ENCODE measurements around the gene KLK15.
"Not testable (repeated sequence)": the region's sequence is repeated elsewhere in the genome, so short reads cannot be mapped to it uniquely, and the experiment has no call there.

The KLK15 gene

DNA sequence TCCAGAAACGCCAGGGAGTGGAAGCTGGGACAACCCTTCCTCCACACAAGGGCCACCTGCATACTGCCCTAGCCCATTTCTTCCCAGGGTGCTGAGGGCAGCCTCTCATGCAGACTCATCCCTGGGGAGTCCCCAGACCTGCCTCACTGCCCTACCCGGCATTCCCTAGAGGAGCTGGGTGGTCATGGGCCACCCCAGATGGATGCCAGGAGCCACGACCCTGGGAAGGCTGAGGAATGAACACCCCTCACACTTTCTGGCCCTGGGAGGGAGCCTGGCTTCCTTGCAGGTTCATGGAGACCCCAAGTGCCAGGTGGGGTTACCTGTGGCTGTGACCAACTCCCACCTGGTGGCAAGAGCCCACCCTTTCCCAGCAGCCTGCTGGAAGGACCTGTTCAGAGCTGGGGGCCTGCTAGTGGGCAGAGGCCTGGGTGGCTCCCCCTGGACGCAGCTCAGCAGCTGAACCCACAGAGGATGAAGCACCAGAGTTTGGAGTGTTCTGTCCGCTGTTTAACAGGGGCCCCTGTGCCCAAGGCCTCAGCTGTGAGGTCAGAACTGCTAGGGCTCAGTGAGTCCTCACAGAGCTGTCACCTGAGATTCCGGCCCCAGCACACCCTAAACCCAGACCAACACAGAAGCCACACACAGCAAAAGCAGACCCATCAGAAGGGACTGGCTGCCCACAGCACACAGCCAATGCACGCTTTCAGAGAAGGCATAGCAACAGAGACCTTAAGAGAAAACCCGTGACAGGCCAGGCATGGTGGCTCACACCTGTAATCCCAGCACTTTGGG lies 36.5 kb downstream of the KLK15 start:
- DNase-seq (ENCODE audit: low read depth in 2 of 2), result no peak

GRCh38 chr19:50796128-50796633 lies 37.2 kb downstream of the KLK15 start:
- no peak for DNase-seq (ENCODE audit: low read depth in 2 of 2)

DNA sequence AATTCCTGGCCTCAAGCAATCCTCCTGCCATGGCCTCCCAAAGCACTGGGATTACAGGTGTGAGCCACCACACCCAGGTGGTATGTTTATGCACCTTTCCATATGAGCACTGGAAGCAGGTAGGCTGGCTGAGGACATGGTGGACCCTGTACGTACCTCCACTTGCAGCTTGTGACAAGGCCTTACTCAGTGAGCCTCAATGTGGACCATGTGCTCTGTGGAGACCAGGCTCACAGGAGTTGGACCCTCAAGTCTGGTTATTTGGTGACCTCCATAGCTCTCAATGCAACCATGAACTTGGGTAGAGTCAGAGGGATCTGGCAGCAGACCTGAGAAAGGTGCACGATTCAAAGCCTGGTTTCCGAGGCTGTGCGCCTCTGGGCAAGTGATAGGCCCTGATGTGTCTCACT lies 37.7 kb downstream of the KLK15 start:
- DNase-seq (ENCODE audit: low read depth in 2 of 2), result no peak

GRCh38 chr19:50794876-50795663 lies 38.3 kb downstream of the KLK15 start:
- DNase-seq (ENCODE audit: low read depth in 2 of 2), result no peak

DNA sequence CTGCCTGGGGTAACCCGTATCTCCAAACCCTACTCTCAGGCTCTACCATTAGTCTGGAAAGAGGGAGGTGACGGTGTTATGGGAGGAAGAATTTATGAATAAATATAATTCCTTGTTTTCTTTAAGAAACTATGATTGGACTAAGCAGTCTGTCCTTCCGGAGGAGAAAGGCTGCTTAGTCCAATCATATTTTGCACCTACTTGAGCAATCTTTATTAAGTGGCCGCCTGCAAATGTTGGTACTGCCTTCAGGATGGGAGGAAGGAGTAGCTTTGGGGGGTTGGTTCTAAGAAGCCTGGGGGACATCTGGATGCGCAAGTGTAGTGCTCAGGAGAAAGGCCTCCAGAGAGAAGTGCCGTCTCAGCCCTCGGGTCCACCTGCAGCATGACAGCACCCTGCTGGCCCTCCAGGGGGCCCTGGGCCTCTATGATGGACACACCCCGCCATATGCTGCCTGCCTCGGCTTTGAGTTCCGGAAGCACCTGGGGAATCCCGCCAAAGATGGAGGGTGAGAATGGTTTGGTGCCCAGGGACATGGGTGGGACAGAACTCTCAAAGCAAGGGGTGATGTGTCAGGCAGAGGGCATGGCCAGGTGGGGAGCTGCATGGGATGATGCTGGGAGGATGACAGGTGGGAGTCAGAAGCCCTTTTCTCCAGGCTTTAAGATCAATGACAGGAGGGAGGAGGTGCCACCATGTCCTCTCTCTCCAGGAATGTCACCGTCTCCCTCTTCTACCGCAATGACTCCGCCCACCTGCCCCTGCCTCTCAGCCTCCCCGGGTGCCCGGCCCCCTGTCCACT lies 39.1 kb downstream of the KLK15 start:
- DNase-seq (ENCODE audit: low read depth in 2 of 2), result no peak

- DNase-seq (ENCODE audit: low read depth in 2 of 2), result no peak
Observed at GRCh38 chr19:50793558-50794065, 39.8 kb downstream of the KLK15 start.

DNA sequence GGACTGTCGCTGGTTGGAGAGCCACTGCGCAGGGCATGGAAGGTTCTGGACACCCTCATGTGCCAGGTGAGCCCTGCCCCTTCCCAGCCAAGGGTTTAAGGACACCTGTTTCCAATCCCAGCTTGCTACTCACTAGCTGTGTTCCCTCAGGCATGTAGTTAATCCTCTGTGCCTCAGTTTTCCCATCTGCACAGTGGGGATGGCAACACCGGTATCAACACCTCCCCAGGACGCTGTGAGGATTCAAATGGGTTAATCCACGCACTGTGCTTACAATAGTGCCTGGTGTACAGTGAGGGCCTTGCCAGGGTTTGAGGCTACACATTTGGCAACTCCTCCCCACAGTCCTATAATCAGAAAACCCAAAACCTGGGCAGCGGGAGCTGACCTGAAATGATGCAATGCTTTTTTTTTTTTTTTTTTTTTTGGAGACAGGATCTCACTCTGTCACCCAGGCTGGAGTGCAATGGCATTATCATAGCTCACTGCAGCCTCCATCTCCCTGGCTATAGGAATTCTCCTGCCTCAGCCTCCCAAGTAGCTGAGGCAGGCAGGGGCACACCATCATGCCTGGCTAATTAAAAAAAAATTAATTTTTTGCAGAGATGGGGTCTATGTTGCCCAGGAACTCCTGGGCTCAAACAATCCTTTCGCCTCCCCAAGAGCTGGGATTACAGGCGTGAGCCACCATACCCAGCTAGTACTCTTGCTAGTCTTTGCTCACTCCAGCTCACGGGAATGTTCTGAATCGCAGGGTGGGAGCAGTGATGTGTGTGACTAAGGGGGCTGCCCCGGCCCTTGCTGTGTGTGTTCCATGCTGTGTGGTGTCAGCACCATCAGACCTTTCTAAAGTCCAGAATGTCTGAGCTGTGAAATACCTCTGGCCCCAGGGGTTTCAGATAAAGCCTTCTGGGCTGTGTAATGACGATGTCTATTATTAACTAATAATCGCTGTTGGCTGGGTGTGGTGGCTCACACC lies 40.8 kb downstream of the KLK15 start:
- no peak for DNase-seq (ENCODE audit: low read depth in 2 of 2)

DNA sequence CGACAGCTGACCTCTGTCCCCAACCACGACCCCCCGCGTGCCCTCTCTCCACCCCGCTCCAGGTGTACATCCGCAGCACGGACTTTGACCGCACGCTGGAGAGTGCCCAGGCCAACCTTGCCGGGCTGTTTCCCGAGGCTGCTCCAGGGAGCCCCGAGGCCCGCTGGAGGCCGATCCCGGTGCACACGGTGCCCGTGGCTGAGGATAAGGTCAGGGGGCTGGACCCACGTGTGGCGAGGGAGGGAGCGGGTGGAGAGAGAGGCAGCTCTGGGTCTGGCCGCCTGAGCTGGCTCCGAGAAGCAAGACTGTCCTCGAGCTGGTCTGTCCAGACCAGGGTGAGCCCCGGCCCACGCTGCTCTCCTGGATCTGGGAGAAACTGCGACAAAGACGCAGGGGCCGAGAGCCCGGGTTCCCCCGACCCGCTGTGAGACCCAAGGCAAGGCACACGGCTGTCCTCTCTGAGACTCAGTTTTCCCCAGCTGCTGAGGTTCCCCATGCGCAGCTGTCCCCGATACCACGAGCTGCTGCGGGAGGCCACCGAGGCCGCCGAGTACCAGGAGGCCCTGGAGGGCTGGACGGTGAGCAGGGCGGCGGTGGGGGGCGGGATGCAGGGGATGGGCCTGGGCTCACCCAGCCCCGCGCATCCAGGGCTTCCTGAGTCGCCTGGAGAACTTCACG lies 41.6 kb downstream of the KLK15 start:
- DNase-seq (ENCODE audit: low read depth in 2 of 2), result no peak

DNA sequence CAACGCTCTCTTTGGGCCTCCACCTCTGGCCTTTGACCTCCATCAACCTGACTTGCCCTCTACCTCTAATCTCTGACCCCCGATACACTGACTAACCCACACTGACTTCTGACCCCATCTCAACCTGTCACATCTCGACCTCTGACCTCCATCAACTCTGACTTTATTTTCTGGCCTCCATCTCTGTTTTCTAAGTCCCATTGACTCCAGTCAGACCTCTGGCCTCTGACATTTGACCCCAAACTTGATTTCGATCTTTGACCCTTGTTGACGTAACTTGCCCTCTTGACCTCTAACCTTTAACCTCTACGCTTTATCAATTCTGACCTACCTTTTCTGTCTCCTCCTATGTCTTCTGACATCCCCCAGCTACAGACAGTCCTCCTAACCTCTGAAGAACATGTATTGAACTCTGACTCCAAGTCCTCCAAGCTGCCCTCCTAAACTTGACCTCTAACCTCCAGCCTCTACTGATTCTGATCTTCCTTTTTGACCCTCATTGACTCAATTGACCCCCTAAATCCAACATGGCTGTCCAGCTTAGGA lies 42.4 kb downstream of the KLK15 start:
- no peak for DNase-seq (ENCODE audit: low read depth in 2 of 2)

DNA sequence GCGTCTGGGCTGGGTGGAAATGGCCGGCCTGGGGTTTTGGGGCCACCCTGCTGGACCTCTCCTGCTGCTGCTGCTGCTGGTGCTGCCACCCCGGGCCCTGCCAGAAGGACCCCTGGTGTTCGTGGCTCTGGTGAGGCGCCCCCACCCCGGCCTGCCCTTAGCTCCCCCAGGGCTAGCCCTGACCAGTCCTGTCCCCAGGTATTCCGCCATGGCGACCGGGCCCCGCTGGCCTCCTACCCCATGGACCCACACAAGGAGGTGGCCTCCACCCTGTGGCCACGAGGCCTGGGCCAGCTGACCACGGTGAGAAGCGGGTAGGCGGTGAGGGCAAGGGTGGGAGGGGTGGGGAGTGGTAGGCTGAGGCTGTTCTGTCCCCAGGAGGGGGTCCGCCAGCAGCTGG lies 43.0 kb downstream of the KLK15 start, which contains the start of gene ACP4:
Gene ACP4 (plus strand): TSS at position 20 of the 400 bp plus-strand sequence. CDS start 0 bp downstream, at position 20.
- DNase-seq (ENCODE audit: low read depth in 2 of 2), result no peak

DNA sequence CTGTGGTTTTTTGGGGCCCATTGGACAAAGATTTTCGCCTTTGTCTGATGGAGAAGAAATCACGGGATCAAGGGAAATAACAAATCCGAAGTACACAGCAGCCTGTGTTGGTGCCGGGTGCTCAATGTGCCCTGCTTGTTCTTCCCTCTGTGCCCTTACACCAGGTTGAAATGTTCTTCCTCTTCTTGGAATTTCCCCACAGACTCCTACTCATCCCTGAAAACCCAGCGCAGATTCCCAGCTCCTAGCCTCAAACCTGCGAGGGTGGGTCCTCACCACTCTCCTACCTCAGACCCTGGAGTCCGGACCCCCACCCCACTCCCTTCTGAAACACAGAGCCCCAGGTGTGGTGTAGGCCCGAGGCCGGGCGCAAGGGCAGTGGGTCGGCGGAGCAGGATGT lies 48.0 kb downstream of the KLK15 start:
- DNase-seq (ENCODE audit: low read depth in 2 of 2), result no peak

DNA sequence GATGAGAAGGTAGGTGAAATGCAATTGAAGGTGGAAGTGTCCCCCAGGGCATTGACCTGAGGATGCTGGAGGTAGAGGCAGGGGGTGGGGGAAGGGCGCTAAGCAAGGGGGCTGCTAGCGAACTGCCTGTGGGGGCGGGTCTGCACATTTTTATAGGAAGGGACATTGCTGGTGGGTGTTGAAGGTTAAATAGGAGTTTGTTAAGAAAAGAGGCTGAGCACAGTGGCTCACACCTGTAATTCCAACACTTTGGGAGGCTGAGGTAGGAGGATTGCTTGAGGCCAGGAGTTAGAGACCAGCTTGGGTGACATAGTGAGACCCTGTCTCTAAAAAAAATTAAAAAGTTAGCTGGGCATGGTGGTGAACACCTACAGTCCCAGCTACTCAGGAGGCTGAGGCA lies 48.7 kb downstream of the KLK15 start:
- no peak for DNase-seq (ENCODE audit: low read depth in 2 of 2)

- DNase-seq (ENCODE audit: low read depth in 2 of 2), result not testable (repeated sequence)
Observed at GRCh38 chr19:50783848-50784152, 49.6 kb downstream of the KLK15 start.

DNA sequence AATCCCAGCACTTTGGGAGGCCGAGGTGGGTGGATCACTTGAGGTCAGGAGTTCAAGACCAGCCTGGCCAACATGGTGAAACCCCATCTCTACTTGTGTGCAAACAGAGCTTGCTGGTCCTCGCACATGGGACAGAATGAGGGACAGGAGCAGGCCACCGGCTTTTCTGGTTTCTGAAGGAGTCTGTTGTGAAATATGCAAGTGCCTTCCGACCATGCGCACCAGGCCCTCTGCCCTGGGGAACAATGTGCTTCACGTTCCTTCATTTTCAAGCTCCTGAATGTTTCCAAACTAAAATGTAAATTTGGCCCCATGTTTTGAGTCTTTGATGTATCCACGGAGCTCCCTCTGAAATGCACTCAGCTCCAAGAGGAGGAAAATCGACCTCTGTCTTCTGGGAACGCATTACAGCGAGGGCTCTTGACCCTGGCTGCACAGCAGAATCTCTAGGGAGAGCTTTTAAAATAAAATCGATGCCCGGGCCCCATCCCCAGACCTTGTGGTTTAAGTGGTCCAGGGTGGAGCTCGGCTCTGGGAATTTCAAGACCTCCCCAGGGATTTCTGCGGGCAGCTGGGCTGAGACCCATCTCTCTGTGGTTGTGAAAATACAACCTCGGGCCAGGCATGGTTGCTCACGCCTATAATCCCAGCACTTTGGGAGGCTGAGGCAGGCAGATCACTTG lies 52.5 kb downstream of the KLK15 start:
- no peak for DNase-seq (ENCODE audit: low read depth in 2 of 2)

- no peak for DNase-seq (ENCODE audit: low read depth in 2 of 2)
Observed at GRCh38 chr19:50779504-50780457, 53.6 kb downstream of the KLK15 start.

GRCh38 chr19:50778906-50779430 lies 54.4 kb downstream of the KLK15 start:
- no peak for DNase-seq (ENCODE audit: low read depth in 2 of 2)

DNA sequence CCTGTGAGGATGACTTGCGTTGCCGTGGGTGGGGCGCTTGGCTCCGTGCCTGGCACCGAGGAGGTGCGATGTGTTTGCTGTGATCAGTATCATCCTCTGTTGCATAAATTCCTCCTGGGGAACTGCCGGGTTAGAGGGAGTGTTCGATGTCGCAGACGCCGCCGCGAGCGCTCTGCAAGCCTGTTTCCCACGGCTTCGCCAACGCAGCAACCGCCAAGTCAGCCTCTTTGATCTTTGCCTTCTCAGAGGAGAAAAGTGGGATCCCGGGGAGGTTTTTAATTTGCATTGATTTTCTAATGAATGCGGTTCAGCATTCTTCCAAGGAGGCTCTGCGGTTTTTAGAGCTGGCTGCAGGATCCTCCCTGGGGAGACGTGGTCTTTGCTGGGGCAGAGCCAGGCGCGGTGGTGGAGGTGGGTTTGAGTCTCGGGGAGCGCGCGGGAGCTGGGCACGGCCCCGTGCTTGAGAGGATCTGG lies 55.5 kb downstream of the KLK15 start:
- no peak for DNase-seq (ENCODE audit: low read depth in 2 of 2)

GRCh38 chr19:50777261-50777660 lies 56.1 kb downstream of the KLK15 start:
- no peak for DNase-seq (ENCODE audit: low read depth in 2 of 2)
